HG03175 (cell line): ENCODE results near the gene ATP5IF1.
A peak's percentile ranks its signal among the peaks of the same experiment; 100 is the strongest.

Experiments
- ATAC-seq: cut with Tn5 transposase; IDR thresholded peaks from one replicate; pipeline ENCODE4 v1.9.1; 2021; ENCODE audit warnings: mild to moderate bottlenecking, moderate library complexity; ENCODE audit not compliant: unreplicated experiment

The ATP5IF1 gene

DNA sequence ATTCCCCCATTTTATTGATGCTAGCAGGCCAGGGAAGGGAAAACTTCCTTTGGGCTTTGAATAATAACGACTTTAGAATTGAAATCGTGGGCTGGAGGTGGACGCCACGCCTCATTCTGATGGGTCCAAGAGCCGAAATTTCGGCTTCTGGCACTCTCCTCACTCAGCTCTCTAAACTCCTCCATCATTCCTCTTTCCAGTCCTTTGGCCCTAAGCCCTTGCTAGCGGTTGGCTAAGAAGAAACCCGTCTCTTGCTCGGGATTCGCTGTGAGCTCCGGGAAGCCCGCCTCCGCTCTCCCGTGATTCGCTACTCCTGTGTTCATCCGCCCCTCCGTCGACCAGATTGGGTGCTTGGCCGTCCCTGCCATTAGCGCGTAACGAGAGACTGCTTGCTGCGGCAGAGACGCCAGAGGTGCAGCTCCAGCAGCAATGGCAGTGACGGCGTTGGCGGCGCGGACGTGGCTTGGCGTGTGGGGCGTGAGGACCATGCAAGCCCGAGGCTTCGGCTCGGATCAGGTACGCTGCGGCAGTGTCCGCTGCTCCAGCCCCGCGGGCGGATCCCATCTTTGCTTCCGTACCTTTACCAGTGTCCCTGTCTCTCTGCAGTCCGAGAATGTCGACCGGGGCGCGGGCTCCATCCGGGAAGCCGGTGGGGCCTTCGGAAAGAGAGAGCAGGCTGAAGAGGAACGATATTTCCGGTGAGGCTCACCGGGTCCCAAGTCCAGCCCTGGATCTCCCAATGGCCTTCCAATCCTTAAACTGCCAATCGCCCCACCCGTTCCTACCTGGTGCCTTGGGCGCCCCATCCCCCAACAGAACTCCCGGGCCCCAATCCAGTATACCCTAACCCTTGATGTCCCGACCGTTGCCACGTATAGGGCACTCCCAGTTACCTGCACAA lies at the start of gene ATP5IF1:
TSS of gene ATP5IF1 (plus strand) at position 370 of the 901 bp plus-strand sequence. CDS start at position 430, 60 bp downstream.
- ATAC-seq, result peak; percentile 81

DNA sequence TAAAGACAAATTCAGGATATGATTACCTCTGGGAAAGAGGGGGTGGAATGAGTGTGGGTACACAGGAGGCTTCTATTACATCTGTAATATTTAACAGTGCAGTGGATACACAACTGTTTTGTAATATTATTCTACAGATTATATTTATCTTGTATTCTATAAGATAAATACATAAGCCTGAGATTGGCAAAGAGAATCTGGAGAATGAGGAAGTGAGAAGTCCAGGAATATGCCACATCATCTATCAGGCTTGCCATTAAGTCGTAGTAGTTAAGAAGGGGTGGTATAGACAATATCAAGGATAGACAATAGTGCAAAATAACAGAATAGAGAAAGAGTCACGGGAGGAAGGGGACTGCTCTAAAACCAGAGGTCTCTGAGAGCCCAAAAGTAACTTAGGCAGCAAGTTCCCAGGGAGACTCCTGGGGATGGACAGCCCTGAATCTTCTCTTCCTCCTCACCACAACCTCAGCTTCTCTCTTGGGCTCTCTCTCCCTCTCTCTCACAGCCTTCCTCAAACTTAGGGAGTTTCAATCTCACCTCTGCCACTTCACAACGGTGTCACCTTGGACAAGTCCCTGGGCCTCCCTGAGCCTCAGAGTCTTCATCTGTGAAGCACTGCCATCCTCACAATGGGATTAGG lies 45.5 kb upstream of the ATP5IF1 start:
- ATAC-seq, result no peak

DNA sequence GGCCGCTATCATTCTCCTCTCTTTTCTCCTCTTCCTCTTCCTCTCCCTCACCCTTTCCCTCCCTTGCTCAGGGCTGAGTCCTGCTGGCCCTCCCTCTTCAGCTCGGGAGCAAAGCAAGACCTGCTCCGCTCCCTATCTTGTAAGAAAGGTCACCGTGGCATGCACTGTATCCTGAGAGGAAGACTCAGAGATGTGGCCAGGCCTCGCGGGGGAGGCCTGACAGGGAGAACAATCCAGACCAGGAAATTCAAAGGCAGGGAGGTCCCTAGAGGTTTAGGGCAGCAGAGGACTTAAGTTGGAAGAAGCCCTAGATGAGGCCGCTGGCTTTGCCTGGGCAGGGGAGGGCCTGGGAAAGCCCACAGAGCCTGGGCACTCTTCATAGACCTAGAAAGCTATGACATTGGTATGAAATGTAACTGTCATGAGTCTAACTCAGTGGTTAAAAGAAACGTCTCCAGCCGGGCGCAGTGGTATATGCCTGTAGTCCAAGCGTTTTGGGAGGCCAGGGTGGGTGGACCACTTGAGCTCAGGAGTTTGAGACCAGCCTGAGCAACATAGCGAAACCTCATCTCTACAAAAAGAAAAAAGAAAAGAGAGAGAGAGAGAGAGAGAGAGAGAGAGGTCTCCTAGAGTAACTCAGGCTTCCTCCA lies 44.8 kb upstream of the ATP5IF1 start:
- no peak for ATAC-seq

DNA sequence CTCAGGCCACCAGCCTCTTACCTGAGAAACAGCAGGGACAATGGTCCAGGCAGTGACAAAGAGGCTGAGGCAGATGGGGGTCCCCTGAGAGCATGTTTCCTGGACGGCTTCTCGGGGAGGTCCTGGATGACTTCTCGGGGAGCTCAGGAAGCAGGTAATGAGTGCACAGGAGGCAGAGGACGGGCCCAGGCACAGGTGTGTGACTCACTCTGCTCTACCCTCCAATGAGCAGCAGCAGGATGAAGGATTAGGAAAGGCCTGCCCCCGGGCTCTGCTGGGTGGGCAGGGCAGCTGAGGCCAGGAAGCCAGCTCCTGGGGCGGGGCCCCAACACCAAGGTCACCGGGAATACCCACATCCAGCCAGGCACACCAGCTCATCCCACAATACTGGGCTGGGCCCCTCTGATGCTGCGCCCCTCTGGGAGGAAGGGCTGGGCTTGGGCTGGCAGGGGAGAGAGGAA lies 42.2 kb upstream of the ATP5IF1 start:
- no peak for ATAC-seq

DNA sequence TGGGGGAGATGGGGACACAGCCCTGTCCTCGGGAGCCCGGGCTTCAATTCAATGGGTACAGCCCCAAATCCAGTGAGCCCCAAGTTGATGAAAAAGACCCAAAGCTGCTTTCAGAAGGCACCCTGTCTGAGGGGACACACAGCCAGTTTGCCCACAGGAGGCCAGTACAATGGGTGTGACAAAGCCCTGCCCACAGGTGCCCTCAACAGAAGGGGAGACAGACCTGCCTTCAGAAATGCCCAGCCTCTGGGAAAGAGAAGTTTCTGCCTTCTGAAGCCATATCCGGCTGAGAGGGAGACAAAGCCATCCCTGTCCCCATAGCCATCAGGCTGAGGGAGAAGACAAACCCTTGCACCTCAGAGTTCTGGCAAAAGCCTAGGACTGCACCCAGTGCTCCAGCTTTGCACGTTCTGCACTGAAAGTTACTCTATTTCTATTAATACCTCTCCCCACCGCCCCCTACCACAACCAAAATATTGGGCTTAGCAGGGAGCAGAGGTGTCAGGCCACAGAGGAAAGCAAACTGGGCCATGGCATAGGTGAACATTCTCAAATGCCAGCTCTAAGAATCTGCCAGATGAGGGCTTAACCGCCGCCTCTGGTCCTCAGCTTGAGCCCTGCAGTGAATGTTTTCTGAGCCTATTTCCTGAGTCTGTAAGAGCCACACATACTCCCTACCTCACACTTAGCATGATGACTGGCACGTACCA lies 41.4 kb upstream of the ATP5IF1 start:
- ATAC-seq, result no peak

DNA sequence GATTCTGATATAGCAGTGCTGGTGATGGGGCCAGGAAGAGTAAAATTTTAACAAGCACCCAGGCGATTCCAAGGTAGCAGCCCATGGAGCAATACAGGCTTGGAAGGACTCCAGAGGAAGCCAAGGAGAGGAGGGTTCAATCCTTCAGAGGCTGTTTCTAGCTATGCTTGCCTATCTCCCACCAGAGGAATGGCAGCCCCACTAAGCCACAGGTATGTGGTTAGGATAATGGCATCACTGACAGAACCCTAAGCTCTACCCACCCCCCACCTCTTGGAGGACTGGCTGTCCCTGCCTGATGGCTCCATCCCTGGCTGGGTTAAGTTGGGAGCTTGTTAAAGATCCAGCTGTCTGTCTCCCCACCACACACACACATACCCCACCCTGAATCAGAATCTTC lies 40.1 kb upstream of the ATP5IF1 start:
- no peak for ATAC-seq

DNA sequence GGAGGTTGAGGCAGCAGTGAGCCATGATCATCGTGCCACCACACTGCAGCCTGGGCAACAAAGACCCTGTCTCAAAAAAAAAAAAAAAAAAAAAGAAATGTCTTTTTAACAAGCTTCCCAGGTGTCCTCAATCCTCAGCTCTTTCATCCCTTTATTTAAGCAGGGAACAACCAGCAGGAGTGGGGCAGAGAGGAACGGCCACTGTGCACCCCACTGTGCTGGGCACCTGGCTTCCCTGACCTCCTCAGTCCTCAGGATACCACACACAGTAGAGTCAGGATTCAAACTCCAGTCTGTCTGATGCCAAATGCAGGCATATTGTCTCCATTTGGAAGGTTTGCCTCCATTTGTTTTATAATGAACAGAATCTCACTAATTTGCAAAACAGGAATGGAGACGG lies 39.6 kb upstream of the ATP5IF1 start:
- ATAC-seq, result no peak

DNA sequence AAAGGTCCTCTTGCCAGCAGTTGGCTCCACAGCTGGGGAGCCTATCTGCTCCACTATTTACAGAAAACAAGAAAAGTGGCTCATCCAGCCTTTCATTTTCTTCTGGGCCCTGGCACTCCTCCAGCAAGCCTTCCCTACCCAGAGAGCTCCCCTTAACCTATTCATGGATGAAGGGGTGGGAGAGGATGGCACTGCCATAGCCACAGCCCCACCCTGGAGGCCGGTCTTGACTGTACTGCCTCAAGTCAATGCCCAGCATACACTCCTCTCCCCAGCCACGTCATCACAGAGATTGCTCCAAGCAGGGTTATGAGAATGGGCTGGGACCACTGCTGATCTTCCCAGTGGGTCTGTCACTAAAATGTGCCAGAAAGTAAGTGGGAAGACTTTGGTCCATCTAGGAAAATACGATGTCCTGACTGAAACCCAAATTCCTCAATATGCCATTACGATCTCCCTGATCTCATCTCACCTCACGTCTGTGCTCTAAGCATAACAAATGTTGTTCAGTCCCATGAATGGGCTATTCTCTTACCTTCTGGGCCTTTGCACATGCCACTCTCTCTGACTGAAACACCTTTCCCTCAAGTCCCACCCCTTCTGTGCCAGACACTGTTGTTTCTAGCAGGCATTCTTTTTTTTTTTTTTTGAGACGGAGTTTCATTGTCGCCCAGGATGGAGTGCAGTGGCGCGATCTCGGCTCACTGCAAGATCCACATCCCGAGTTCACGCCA lies 38.1 kb upstream of the ATP5IF1 start:
- ATAC-seq, result no peak

DNA sequence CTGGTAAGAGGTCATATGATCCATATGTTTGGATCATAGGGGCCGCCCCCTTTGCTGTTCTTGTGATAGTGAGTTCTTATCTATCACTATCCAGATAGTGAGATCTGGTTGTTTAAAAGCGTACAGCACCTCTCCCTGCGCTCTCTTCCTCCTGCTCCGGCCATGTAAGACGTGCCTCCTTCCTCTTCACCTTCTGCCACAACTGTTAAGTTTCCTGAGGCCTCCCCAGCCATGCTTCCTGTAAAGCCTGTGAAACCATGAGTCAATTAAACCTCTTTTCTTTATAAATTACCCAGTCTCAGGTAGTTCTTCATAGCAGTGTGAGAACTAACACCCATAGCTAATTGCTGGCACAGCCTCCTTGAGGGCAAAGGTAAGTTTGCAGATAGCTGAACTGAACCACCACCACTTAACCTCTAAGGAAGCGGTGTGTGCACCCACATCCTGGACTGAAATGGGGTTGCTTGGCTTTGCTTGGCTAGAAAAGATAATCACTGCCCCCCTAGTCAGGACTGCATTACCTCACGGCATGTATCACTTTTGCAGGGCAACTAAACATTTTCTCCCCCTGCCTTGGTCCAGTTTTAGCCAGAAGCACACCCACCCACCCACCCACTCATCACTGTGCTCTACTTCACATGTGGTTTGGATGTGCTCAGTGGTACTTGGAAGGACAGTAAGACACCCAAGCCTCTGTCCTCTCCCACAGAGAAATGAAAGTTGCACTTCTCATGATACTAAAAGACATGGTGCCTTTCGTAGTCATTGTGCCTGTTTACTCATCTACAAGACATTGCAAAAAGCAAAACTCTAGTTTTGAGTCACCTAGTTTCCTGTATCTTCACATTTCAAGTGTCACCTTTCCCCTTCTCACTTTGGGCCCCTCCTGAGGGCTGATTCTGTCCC lies 36.3 kb upstream of the ATP5IF1 start:
- ATAC-seq, result peak; percentile 87

DNA sequence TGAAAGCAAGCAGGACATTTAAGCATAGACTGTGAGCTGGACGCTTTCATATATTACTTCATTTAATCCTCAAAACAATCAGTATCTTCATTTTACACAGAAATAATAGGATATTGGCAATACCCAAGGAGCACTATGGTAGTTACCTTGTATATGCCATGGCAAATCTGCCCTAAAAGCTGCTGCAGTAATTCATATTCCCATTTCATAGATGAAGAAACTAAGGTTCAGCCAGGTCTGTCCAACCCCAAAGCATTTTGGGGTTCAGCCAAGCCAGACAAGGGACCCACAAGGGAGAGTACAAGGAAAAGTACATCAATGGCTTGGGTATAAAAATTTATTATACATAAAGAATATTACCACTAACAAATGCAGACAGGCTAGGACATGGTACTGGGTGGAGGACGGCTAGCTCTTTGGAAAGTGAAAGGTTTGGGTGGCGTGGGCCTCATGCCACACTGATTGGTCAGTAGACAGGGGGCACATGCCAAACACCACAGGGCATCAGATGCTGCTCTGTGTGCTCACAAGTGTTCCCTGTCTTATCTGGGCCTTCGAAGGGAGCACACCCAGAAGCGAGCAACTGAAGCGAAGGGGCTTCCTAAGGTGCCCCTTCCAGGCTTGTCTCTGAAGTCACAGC lies 35.6 kb upstream of the ATP5IF1 start:
- no peak for ATAC-seq

DNA sequence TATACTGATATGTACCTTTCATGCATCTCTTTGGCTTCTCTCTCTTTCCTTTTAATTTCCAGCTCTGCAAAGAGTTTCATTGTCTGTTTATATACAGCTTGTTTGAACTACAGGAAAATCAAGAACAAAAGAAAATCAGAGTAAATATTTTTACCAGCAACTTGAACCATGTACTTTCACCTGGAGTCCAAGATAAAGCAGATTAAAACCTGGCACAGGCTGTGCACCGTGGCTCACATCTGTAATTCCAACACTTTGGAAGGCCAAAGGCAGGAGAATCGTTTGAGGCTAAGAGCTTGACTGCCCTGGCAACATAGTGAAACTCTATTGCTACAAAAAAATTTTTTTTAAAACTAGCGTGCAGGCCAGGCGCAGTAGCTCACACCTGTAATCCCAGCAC lies 30.7 kb upstream of the ATP5IF1 start:
- no peak for ATAC-seq

DNA sequence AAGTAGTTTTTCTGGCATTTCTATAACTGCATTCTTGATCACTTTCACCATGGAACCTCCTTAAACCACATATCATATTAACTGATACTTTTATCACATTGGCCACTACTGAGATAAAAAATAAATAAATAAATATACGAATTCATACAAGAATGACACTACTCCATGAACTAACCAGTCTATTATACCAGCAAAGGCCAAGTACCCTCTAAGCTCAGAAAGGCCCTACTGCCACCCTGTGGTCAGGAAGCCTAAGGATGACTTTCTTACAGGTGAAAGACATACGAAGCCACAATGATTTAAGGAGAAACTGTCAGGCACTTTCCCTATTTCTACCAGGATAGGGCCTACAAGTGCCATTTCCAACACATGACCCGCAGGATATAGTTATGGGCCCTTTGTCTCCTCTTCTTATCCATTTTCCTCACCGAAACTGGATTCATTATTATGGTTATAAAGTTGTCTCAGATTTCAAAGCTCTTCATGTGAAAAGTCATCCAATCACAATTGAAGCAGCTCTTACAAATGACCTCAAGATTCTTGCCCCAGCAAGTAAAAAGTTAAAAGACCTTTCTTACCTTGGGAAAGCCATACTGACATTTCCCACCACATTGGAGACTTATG lies 27.0 kb upstream of the ATP5IF1 start:
- ATAC-seq, result no peak

DNA sequence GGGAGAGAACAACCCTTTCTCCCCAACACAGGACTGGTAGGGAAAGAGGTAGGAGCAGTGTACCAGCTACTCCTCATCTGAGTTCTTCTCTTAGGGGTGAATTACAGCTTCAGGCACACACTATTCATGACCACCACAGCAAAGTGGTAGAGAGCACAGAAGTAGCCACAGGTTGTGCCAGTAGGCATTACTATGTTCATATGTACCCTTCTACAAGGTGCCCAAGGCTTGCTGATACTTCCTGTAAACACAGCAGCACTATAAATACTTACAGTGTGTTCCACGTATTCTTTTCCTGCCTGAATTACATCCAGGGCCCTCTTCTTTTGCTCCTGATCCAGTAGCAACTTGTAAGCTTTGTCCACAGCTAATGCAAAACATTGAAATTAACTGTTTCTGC lies 26.2 kb upstream of the ATP5IF1 start:
- no peak for ATAC-seq

DNA sequence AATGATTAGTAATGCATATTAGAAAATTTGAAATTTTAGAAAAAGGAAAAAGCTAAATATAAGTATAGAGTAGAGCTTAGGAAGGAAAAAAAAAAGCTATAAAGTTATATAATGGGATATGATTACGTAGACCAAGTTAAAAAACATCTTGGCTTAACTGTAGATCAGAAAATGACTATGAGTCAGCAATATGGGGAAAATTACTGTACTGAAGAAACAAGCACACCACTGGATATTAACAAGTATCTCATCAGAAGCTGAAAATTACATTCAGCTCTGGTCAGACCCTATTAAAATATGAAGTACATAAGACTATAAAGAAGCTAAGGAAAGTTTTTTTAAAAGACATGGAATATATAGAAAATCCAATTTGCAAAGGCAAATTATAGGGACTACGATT lies 22.6 kb upstream of the ATP5IF1 start:
- no peak for ATAC-seq

DNA sequence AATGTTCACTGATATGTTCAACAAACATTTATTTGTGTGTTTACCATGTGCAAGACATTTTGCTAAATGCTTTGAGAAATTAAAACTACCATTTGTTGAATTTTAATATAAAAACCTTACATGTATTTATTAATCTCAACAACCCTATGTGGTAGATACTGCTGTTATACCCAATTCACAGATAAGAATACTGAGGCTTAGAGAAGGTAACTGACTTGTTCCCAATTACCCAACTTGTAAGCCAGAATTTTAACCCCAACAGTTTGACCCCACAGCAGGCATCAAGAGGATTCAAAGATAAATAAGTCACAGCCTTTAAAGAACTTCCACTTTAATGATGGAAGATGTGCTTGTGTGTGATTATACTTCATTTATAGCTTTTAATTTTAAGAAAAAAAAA lies 6.8 kb upstream of the ATP5IF1 start:
- ATAC-seq, result no peak

DNA sequence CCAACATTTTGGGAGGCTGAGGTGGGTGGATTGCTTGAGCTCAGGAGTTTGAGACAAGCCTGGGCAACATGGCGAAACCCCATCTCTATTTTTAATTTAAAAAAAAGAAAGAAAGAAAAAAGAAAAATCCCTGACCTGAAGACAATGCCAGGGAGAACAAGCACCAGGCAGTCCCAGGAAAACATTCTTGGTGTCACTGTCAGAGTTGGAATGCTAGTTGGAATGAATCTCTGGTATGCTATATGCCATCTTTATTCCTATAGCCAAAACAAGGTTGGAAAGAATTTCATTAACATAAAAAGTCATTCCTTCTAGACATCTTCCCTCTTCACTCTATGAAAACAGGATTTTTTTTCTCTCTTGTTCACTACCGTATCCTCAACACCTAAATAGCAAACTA lies 5.9 kb upstream of the ATP5IF1 start:
- ATAC-seq, result no peak

DNA sequence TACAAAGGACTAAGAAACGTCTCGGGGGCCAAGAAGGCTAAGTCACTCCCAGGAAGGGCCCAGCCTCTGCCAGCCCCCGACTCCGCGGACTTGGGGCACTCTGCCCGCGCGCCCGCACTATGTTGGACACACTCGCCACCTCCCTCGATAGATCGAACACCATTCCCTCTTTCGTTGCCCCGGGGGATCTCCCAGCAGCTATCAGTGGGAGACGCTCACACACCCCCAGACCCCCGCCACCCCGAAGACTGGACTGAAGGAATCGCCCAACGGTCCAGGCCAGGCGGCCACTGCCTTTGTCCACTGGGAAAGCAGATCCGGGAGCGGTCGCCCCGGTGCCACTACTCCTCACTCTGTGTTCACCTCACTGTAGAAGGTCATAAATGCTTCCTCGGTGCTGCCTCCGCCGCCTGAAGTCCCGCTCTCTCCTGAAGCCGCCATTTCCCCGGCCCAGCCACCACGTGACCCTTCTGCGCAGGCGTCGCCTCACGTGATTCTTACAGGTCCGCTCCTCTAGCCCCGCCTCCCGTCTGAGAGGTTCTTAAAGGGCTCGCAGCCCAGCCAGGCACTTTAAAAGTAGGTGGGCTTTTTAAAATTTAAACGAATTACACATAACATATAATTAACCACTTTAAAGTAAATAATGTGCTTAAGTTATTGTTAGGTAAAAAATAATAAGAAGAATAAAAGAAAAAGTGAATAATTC lies 3.2 kb upstream of the ATP5IF1 start, which contains the start of gene DNAJC8:
TSS of gene DNAJC8 (minus strand) at position 472 of the 706 bp plus-strand sequence. CDS start at position 441, 31 bp downstream.
- ATAC-seq, result peak; percentile 60

DNA sequence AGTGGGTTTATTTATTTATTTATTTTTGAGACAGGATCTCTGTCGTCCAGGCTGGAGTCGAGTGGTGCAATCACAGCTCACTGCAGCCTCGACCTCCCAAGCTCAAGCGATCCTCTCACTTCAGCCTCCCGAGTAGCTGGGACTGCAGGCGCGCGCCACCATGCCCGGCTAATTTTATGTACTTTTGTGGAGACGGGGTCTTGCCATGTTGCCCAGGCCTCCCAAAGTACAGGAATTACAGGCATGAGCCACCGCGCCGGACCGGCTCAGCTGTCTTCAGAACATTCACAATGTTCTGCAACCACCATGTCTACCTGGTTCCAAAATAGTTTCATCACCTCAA lies 2.7 kb upstream of the ATP5IF1 start:
- no peak for ATAC-seq
